Endothelial cell of umbilical vein (primary cell): ENCODE results near the gene CSGALNACT2. TPM values are rescaled to one million over a fixed set of nuclear protein-coding genes. Genes with fewer than 3 reads are reported as not detected.

Source experiments
- BruUV-seq: library from RNA; stranded (reverse); fragments of 400-500 nt; replicated peaks from 2 replicates; lab custom pipeline; 2021; lab: Mats Ljungman, UMichigan
- CTCF ChIA-PET: fragments of 300-600, 350-600 bp; sonication (Branson Sonifier 250); formaldehyde crosslinking; loops from one replicate; lab custom pipeline; 2021; ENCODE audit warnings: antibody characterized with exemption, inconsistent platforms; lab: Charles Lee
- POLR2A ChIA-PET: fragments of 300-600, 350-600 bp; sonication (Branson Sonifier 250); formaldehyde crosslinking; loops from one replicate; lab custom pipeline; 2021; ENCODE audit warnings: antibody characterized with exemption, inconsistent platforms; lab: Charles Lee
- DNase-seq: peaks from one replicate; pipeline ENCODE4 v3.0.0-alpha.2; 2011; ENCODE audit warnings: low read depth, low spot score
- FAIRE-seq: peaks from 2 replicates; lab custom pipeline; 2011; peaks lifted over from hg19 to GRCh38; lab: Jason Lieb, UNC
- H2AFZ ChIP-seq: 2 replicates; pipeline ENCODE4 v1.6.0; 2012; ENCODE audit warnings: low read depth, low read length, control low read depth, inconsistent platforms
- H3K27ac ChIP-seq: 2 replicates; pipeline ENCODE4 v1.5.1; 2011; ENCODE audit warnings: low read depth, mild to moderate bottlenecking, control low read depth, low read length, moderate library complexity; ENCODE audit not compliant: insufficient read depth
- H3K27me3 ChIP-seq, 2 experiments: 2 replicates each; pipeline versions ENCODE4 v1.6.0 to v1.6.1; 2011; ENCODE audit warnings: low read length in 2 of 2, mixed read lengths in 1 of 2; ENCODE audit not compliant: control insufficient read depth in 2 of 2, insufficient read depth in 2 of 2
- H3K36me3 ChIP-seq, 2 experiments: 2 replicates in 1 of 2; 3 replicates in 1 of 2; pipeline ENCODE4 v1.5.1; 2011; ENCODE audit warnings: low read length in 2 of 2, mild to moderate bottlenecking in 1 of 2, moderate library complexity in 1 of 2; ENCODE audit not compliant: control insufficient read depth in 2 of 2, insufficient read depth in 2 of 2; ENCODE audit errors: extremely low read depth in 1 of 2
- H3K4me1 ChIP-seq: 3 replicates; pipeline ENCODE4 v1.5.1; 2011; ENCODE audit warnings: mild to moderate bottlenecking, low read length; ENCODE audit not compliant: control insufficient read depth, insufficient read depth; ENCODE audit errors: extremely low read depth
- H3K4me2 ChIP-seq: 2 replicates; pipeline ENCODE4 v1.6.1; 2011; ENCODE audit warnings: low read length, control low read depth, mixed read lengths; ENCODE audit not compliant: insufficient read depth
- H3K4me3 ChIP-seq, 3 experiments: fragments of 200-600 bp in 1 of 3; sonication (generic), shearing (Covaris generic) in 1 of 3; replicated peaks in 1 of 3; 2 replicates each; pipeline ENCODE4 v1.5.1; 2011 to 2016; ENCODE audit warnings: control low read depth in 3 of 3, low read length in 3 of 3, mild to moderate bottlenecking in 2 of 3, inconsistent platforms in 1 of 3, low read depth in 1 of 3, moderate library complexity in 1 of 3; ENCODE audit not compliant: insufficient read depth in 1 of 3
- H3K79me2 ChIP-seq: 2 replicates; pipeline ENCODE4 v1.6.0; 2012; ENCODE audit warnings: low read length, inconsistent platforms; ENCODE audit not compliant: control insufficient read depth, insufficient read depth
- H3K9ac ChIP-seq: replicated peaks from 2 replicates; pipeline ENCODE3; 2011; ENCODE audit warnings: low read length, control low read depth; ENCODE audit not compliant: insufficient read depth; ENCODE audit errors: extremely low read depth
- H3K9me1 ChIP-seq: replicated peaks from 3 replicates; pipeline ENCODE4 v1.6.0; 2011; ENCODE audit warnings: mild to moderate bottlenecking, low read length; ENCODE audit not compliant: control insufficient read depth, insufficient read depth; ENCODE audit errors: extremely low read depth
- H3K9me3 ChIP-seq: replicated peaks from 2 replicates; pipeline ENCODE4 v1.5.1; 2012; ENCODE audit warnings: low read length, inconsistent platforms; ENCODE audit not compliant: control insufficient read depth, insufficient read depth
- H4K20me1 ChIP-seq: replicated peaks from 2 replicates; pipeline ENCODE3; 2011; ENCODE audit warnings: mild to moderate bottlenecking, low read length; ENCODE audit not compliant: control insufficient read depth, insufficient read depth; ENCODE audit errors: extremely low read depth
- CTCF ChIP-seq, 2 donors: IDR thresholded peaks; 1 replicate in 1 of 2; 2 replicates in 1 of 2; pipeline ENCODE4 v1.5.1; 2011; ENCODE audit warnings: low read length in 2 of 2, mild to moderate bottlenecking in 2 of 2, moderate library complexity in 2 of 2, control low read depth in 1 of 2, inconsistent platforms in 1 of 2, low read depth in 1 of 2; ENCODE audit not compliant: insufficient read depth in 1 of 2; ENCODE audit errors: extremely low read depth in 1 of 2
- FOS ChIP-seq: IDR thresholded peaks from 2 replicates; pipeline ENCODE4 v1.6.1; 2011; ENCODE audit warnings: mild to moderate bottlenecking, low read length, moderate library complexity, borderline replicate concordance; ENCODE audit not compliant: insufficient read depth
- GATA2 ChIP-seq: IDR thresholded peaks from 2 replicates; pipeline ENCODE4 v1.7.0; 2011; ENCODE audit warnings: low read depth, mild to moderate bottlenecking, moderate library complexity, mixed read lengths, low read length; ENCODE audit not compliant: insufficient read length, insufficient read depth
- JUN ChIP-seq: IDR thresholded peaks from 2 replicates; pipeline ENCODE4 v1.6.1; 2011; ENCODE audit warnings: borderline replicate concordance, low read depth; ENCODE audit not compliant: insufficient read length, insufficient read depth
- POLR2A ChIP-seq: IDR thresholded peaks from 2 replicates; pipeline ENCODE4 v1.6.1; 2012; ENCODE audit warnings: low read depth, mild to moderate bottlenecking, control low read depth, low read length
- POLR2AphosphoS5 ChIP-seq: IDR thresholded peaks from 2 replicates; pipeline ENCODE4 v1.6.1; 2012; ENCODE audit warnings: low read depth, mild to moderate bottlenecking, control low read depth, low read length, moderate library complexity; ENCODE audit not compliant: insufficient read depth
- dilution Hi-C: fragments of 300-500 bp; cut with MboI; formaldehyde crosslinking; loops from one replicate; pipeline ENCODE4 v1.15.0; 2019; ENCODE audit warnings: low sequenced_read_pairs; ENCODE audit not compliant: extremely low pct_ligation_motif_present
- intact Hi-C: fragments of 100-400 bp; cut with micrococcal nuclease; formaldehyde crosslinking; loops from one replicate; pipeline ENCODE4 v1.10.0; 2022
- polyA plus RNA-seq, 4 experiments: library from polyadenylated mRNA; depleted of rRNA in 3 of 4; stranded (reverse) in 3 of 4; unstranded in 1 of 4; fragments of >200 nt; gene quantifications; 2 replicates each; pipeline versions ENCODE4 v1.2.1 to v1.2.3, GENCODE V29; 2011 to 2012; ENCODE audit warnings: missing spikeins in 1 of 4
- total RNA-seq: library from RNA; stranded (reverse); gene quantifications from 2 replicates; pipeline ENCODE4 v1.2.3, GENCODE V29; 2021

CSGALNACT2 gene
- total and polyA plus RNA-seq, 2 donors (not counting 3 experiments of a cell fraction or from before 2014, with no cell fraction given): 9.7 to 17.7 TPM

GRCh38 chr10:43128331-43128730 lies 9.9 kb upstream of the CSGALNACT2 start:
- TF ChIP-seq POLR2AphosphoS5 (no peak), GATA2 (no peak)
- Histone ChIP-seq H2AFZ (no peak overlapping the region), H3K4me1 (peaks cover 6% of the 10 kb centered on the region), H4K20me1 (no peaks in the 10 kb centered on the region), H3K4me3 (no peak overlapping the region), H3K27me3 (peaks cover 6 to 10% of the 10 kb centered on the region in 2 experiments), H3K9me3 (no peaks in the 10 kb centered on the region), H3K9ac (no peak overlapping the region), H3K4me2 (no peak overlapping the region), H3K9me1 (no peaks in the 10 kb centered on the region), H3K27ac (no peak overlapping the region), H3K36me3 (no peaks in the 10 kb centered on the region), H3K79me2 (no peaks in the 10 kb centered on the region)
- no peak for DNase-seq
- ChIA-PET CTCF (no interaction called here), POLR2A (no interaction called here)
- dilution Hi-C loops (no loop called here), intact Hi-C loops (no loop called here)
- no TSS peak for BruUV-seq
- FAIRE-seq: no peak

- CTCF ChIA-PET: interaction anchor here (0.8 to 1.2 kb wide), 2 partner anchors 73 to 127 kb away, joined by 3 to 4 read pairs; no protein-coding TSS in a partner anchor
- Histone ChIP-seq H3K4me1 (peaks cover 6% of the 10 kb centered on the region), H3K79me2 (no peaks in the 10 kb centered on the region), H3K9me3 (no peaks in the 10 kb centered on the region), H3K4me2 (no peak overlapping the region), H3K27me3 (peaks cover 8 to 15% of the 10 kb centered on the region in 2 experiments), H3K36me3 (no peaks in the 10 kb centered on the region), H3K27ac (no peak overlapping the region), H3K9me1 (no peaks in the 10 kb centered on the region), H4K20me1 (no peaks in the 10 kb centered on the region), H2AFZ (no peak overlapping the region), H3K4me3 (no peak overlapping the region), H3K9ac (no peak overlapping the region)
- POLR2A ChIA-PET: no interaction called here
- BruUV-seq: no TSS peak
- dilution Hi-C loops (no loop called here), intact Hi-C loops (no loop called here)
- TF ChIP-seq POLR2A: no peak
- TF ChIP-seq POLR2AphosphoS5: no peak
- TF ChIP-seq JUN: no peak
- TF ChIP-seq FOS: peak; percentile 59
- TF ChIP-seq CTCF (IDR thresholded peaks at IDR 0.05; ENCODE audit: extremely low read depth in 1 of 2, insufficient read depth in 1 of 2, low read depth in 1 of 2, low read length in 2 of 2): no peak
- peak; percentile 38 for DNase-seq
- peak; percentile 66 for FAIRE-seq
Observed at GRCh38 chr10:43128958-43129706, 9.1 kb upstream of the CSGALNACT2 start.
